ENCODE data around the gene EFNA5.
"Not testable (repeated sequence)": the region's sequence is repeated elsewhere in the genome, so short reads cannot be mapped to it uniquely, and the experiment has no call there.

The EFNA5 gene

GRCh38 chr5:107455111-107455544, 215.6 kb downstream of the EFNA5 start:
- H3K27ac Mint-ChIP-seq = no peak overlapping the region
- H3K4me1 Mint-ChIP-seq (ENCODE audit: low read depth) = no peaks in the 10 kb centered on the region
- no peak overlapping the region for H3K4me3 Mint-ChIP-seq
- H3K9me3 Mint-ChIP-seq = no peaks in the 10 kb centered on the region
- H3K36me3 Mint-ChIP-seq (ENCODE audit: low read depth) = no peaks in the 10 kb centered on the region
- DNase-seq = no peak
- H3K27me3 Mint-ChIP-seq = peaks cover 2% of the 10 kb centered on the region

- not testable (repeated sequence) for H3K36me3 Mint-ChIP-seq (ENCODE audit: low read depth); DNase-seq; H3K27me3 Mint-ChIP-seq; H3K4me3 Mint-ChIP-seq; H3K27ac Mint-ChIP-seq; H3K4me1 Mint-ChIP-seq (ENCODE audit: low read depth); H3K9me3 Mint-ChIP-seq
These were observed 218.9 kb downstream of the EFNA5 start for GRCh38 chr5:107451827-107452226.

- Mint-ChIP-seq H3K27ac (no peak overlapping the region), H3K36me3 (ENCODE audit: low read depth) (no peaks in the 10 kb centered on the region), H3K4me1 (ENCODE audit: low read depth) (no peaks in the 10 kb centered on the region), H3K4me3 (no peak overlapping the region), H3K9me3 (no peaks in the 10 kb centered on the region), H3K27me3 (peaks cover 6% of the 10 kb centered on the region)
- no peak for DNase-seq
These were observed 219.7 kb downstream of the EFNA5 start for GRCh38 chr5:107451028-107451427.

- no peak overlapping the region for H3K27ac Mint-ChIP-seq
- H3K9me3 Mint-ChIP-seq = no peaks in the 10 kb centered on the region
- H3K4me3 Mint-ChIP-seq = no peak overlapping the region
- no peak for DNase-seq
- no peaks in the 10 kb centered on the region for H3K36me3 Mint-ChIP-seq (ENCODE audit: low read depth)
- H3K27me3 Mint-ChIP-seq = peaks cover 6% of the 10 kb centered on the region
- no peaks in the 10 kb centered on the region for H3K4me1 Mint-ChIP-seq (ENCODE audit: low read depth)
These were observed 220.2 kb downstream of the EFNA5 start for GRCh38 chr5:107450531-107450930.

DNA sequence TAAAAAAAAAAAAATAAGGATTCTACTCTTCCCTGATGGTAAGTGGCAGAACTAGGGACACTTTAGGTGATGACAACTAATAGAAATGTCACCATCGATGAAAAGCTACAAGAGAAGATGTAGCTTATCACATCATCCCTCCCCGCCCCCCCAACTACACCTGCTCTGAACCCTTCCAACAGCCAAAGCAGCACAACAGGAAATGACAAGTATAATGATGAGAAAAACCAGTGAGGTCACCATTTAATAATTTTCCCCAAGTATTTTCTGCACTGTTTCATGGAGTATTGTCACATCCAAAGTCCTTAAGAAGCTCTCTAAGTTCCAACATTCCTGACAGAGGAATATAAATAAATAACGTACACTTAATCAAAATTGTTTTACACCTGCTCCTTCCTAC, 221.4 kb downstream of the EFNA5 start:
- H3K4me3 Mint-ChIP-seq = no peak overlapping the region
- no peaks in the 10 kb centered on the region for H3K4me1 Mint-ChIP-seq (ENCODE audit: low read depth)
- peaks cover 6% of the 10 kb centered on the region for H3K27me3 Mint-ChIP-seq
- no peaks in the 10 kb centered on the region for H3K9me3 Mint-ChIP-seq
- no peaks in the 10 kb centered on the region for H3K36me3 Mint-ChIP-seq (ENCODE audit: low read depth)
- H3K27ac Mint-ChIP-seq = no peak overlapping the region
- DNase-seq = no peak

GRCh38 chr5:107447587-107447986, 223.2 kb downstream of the EFNA5 start:
- no peak overlapping the region for H3K4me3 Mint-ChIP-seq
- H3K36me3 Mint-ChIP-seq (ENCODE audit: low read depth) = no peaks in the 10 kb centered on the region
- H3K4me1 Mint-ChIP-seq (ENCODE audit: low read depth) = no peaks in the 10 kb centered on the region
- peaks cover 9% of the 10 kb centered on the region for H3K27me3 Mint-ChIP-seq
- DNase-seq = no peak
- no peak overlapping the region for H3K27ac Mint-ChIP-seq
- H3K9me3 Mint-ChIP-seq = no peaks in the 10 kb centered on the region

GRCh38 chr5:107446972-107447371, 223.8 kb downstream of the EFNA5 start:
- Mint-ChIP-seq H3K27ac (no peak overlapping the region), H3K4me1 (ENCODE audit: low read depth) (no peaks in the 10 kb centered on the region), H3K9me3 (no peaks in the 10 kb centered on the region), H3K4me3 (no peak overlapping the region), H3K27me3 (peaks cover 9% of the 10 kb centered on the region), H3K36me3 (ENCODE audit: low read depth) (no peaks in the 10 kb centered on the region)
- no peak for DNase-seq

- Mint-ChIP-seq H3K4me1 (ENCODE audit: low read depth) (no peaks in the 10 kb centered on the region), H3K4me3 (no peak overlapping the region), H3K9me3 (peaks cover 2% of the 10 kb centered on the region), H3K27me3 (peaks cover 9% of the 10 kb centered on the region), H3K36me3 (ENCODE audit: low read depth) (no peaks in the 10 kb centered on the region), H3K27ac (no peak overlapping the region)
- no peak for DNase-seq
These were observed 226.4 kb downstream of the EFNA5 start for GRCh38 chr5:107444300-107444699.

- DNase-seq = no peak
- Mint-ChIP-seq H3K4me3 (no peak overlapping the region), H3K27ac (no peak overlapping the region), H3K36me3 (ENCODE audit: low read depth) (no peaks in the 10 kb centered on the region), H3K27me3 (peaks cover 9% of the 10 kb centered on the region), H3K4me1 (ENCODE audit: low read depth) (no peaks in the 10 kb centered on the region), H3K9me3 (peaks cover 3% of the 10 kb centered on the region)
These were observed 226.8 kb downstream of the EFNA5 start for GRCh38 chr5:107443897-107444296.

DNA sequence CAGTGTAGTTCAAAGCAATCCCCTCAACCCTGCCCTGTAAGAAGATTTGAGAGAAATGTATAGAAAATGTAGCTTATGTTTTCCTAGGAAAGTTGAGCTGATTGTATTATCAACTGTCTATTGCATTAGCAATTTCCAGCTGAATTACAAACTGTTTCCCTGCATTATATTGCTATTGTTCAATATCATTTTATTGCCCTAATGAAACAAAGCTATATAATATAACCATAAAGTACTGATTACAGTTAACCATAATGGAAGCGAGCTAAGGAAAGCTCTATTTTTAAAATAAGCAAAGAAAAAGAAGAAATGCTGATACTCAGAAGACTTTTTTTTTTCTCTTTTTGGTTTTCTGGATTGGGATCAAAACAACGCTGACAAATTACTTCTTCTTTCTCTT, 228.3 kb downstream of the EFNA5 start:
- Mint-ChIP-seq H3K4me1 (ENCODE audit: low read depth) (no peaks in the 10 kb centered on the region), H3K36me3 (ENCODE audit: low read depth) (no peaks in the 10 kb centered on the region), H3K27me3 (peaks cover 5% of the 10 kb centered on the region), H3K4me3 (no peak overlapping the region), H3K27ac (no peak overlapping the region), H3K9me3 (peaks cover 6% of the 10 kb centered on the region)
- DNase-seq = no peak

- Mint-ChIP-seq H3K4me1 (ENCODE audit: low read depth) (no peaks in the 10 kb centered on the region), H3K4me3 (no peak overlapping the region), H3K27me3 (peaks cover 3% of the 10 kb centered on the region), H3K27ac (no peak overlapping the region), H3K36me3 (ENCODE audit: low read depth) (no peaks in the 10 kb centered on the region), H3K9me3 (peaks cover 6% of the 10 kb centered on the region)
- DNase-seq = no peak
These were observed 230.9 kb downstream of the EFNA5 start for GRCh38 chr5:107439832-107440231.

- H3K36me3 Mint-ChIP-seq (ENCODE audit: low read depth) = no peaks in the 10 kb centered on the region
- peaks cover 2% of the 10 kb centered on the region for H3K27me3 Mint-ChIP-seq
- DNase-seq = no peak
- no peak overlapping the region for H3K4me3 Mint-ChIP-seq
- no peaks in the 10 kb centered on the region for H3K4me1 Mint-ChIP-seq (ENCODE audit: low read depth)
- peaks cover 6% of the 10 kb centered on the region for H3K9me3 Mint-ChIP-seq
- no peak overlapping the region for H3K27ac Mint-ChIP-seq
These were observed 232.7 kb downstream of the EFNA5 start for GRCh38 chr5:107437986-107438510.

GRCh38 chr5:107437154-107437553, 233.6 kb downstream of the EFNA5 start:
- no peaks in the 10 kb centered on the region for H3K4me1 Mint-ChIP-seq (ENCODE audit: low read depth)
- H3K27me3 Mint-ChIP-seq = no peaks in the 10 kb centered on the region
- no peak overlapping the region for H3K27ac Mint-ChIP-seq

GRCh38 chr5:107436201-107436600, 234.5 kb downstream of the EFNA5 start:
- H3K4me1 Mint-ChIP-seq (ENCODE audit: low read depth) = no peaks in the 10 kb centered on the region
- peaks cover 6% of the 10 kb centered on the region for H3K9me3 Mint-ChIP-seq
- H3K27me3 Mint-ChIP-seq = no peaks in the 10 kb centered on the region
- H3K36me3 Mint-ChIP-seq (ENCODE audit: low read depth) = no peaks in the 10 kb centered on the region
- H3K4me3 Mint-ChIP-seq = no peak overlapping the region
- DNase-seq = no peak
- H3K27ac Mint-ChIP-seq = no peak overlapping the region

More at GRCh38 chr5:107437154-107437553, 233.6 kb downstream of the EFNA5 start:
- Mint-ChIP-seq H3K9me3 (peaks cover 6% of the 10 kb centered on the region), H3K4me3 (no peak overlapping the region), H3K36me3 (ENCODE audit: low read depth) (no peaks in the 10 kb centered on the region)
- DNase-seq = no peak

DNA sequence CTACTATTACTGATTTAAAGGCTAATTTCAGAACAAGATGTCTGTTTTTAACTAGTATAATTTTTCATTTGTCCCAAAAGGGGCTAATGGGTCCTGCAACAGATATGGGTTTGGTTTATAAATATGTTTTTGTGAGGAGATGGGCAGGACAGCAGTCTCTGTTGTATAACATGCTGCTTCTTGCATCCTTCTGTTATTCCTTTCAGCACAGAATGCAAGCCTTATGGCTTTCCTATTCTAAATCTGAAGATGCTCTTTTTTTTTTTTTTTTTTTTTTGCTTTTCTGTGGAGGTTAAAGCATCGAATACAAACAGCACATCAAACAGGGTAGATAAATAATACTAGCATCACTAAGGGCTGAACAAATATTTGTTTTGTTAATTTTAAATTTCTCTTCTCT, 235.7 kb downstream of the EFNA5 start:
- DNase-seq = no peak
- H3K27ac Mint-ChIP-seq = no peak overlapping the region
- no peaks in the 10 kb centered on the region for H3K36me3 Mint-ChIP-seq (ENCODE audit: low read depth)
- H3K4me3 Mint-ChIP-seq = no peak overlapping the region
- peaks cover 3% of the 10 kb centered on the region for H3K4me1 Mint-ChIP-seq (ENCODE audit: low read depth)
- no peaks in the 10 kb centered on the region for H3K27me3 Mint-ChIP-seq
- peaks cover 6% of the 10 kb centered on the region for H3K9me3 Mint-ChIP-seq

GRCh38 chr5:107433646-107434045, 237.1 kb downstream of the EFNA5 start:
- H3K36me3 Mint-ChIP-seq (ENCODE audit: low read depth); DNase-seq; H3K27me3 Mint-ChIP-seq; H3K9me3 Mint-ChIP-seq; H3K27ac Mint-ChIP-seq; H3K4me3 Mint-ChIP-seq; H3K4me1 Mint-ChIP-seq (ENCODE audit: low read depth): not testable (repeated sequence)
